K562 (cell line): ENCODE data around the gene NRF1. TPM values are rescaled to one million over a fixed set of nuclear protein-coding genes. Genes with fewer than 3 reads are reported as not detected.

ENCODE experiments used
- ARID1B ChIP-seq: fragments of 450-650 bp; IDR thresholded peaks from 2 replicates; pipeline ENCODE4 v1.6.1; 2016; ENCODE audit warnings: antibody characterized with exemption, mild to moderate bottlenecking, inconsistent platforms
- ARNT ChIP-seq, 2 experiments: fragments of 450-650 bp; IDR thresholded peaks; 2 replicates each; pipeline ENCODE4 v1.6.1; 2016; ENCODE audit warnings: mild to moderate bottlenecking in 1 of 2
- CXXC5 ChIP-seq: fragments of 250-450 bp; sonication (Bioruptor Pico); IDR thresholded peaks from 2 replicates; pipeline ENCODE4 v1.8.0; 2022; ENCODE audit warnings: inconsistent platforms, mild to moderate bottlenecking, moderate library complexity
- HDAC2 ChIP-seq: fragments of 450-650 bp; IDR thresholded peaks from 2 replicates; pipeline ENCODE4 v1.6.1; 2016; ENCODE audit warnings: mild to moderate bottlenecking
- HDAC3 ChIP-seq: fragments of 450-650 bp; IDR thresholded peaks from 2 replicates; pipeline ENCODE4 v1.6.1; 2018; ENCODE audit warnings: borderline replicate concordance, mild to moderate bottlenecking, moderate library complexity; ENCODE audit not compliant: partially characterized antibody
- KAT8 ChIP-seq: fragments of 450-650 bp; IDR thresholded peaks from 2 replicates; pipeline ENCODE4 v1.6.1; 2016; ENCODE audit warnings: low read depth, mild to moderate bottlenecking
- KHSRP ChIP-seq: fragments of 450-650 bp; IDR thresholded peaks from 2 replicates; pipeline ENCODE4 v1.6.1; 2017
- NFYB ChIP-seq: IDR thresholded peaks from 2 replicates; pipeline ENCODE4 v1.6.1; 2011; ENCODE audit warnings: mild to moderate bottlenecking, moderate library complexity; ENCODE audit not compliant: insufficient read length; ENCODE audit errors: extremely low read depth
- PHF21A ChIP-seq: fragments of 450-650 bp; IDR thresholded peaks from 2 replicates; pipeline ENCODE4 v1.6.1; 2017; ENCODE audit warnings: low read depth, borderline replicate concordance
- POLR2AphosphoS5 ChIP-seq: IDR thresholded peaks from 2 replicates; pipeline ENCODE4 v1.6.1; 2011; ENCODE audit warnings: mild to moderate bottlenecking, low read depth, low read length, moderate library complexity; ENCODE audit not compliant: control insufficient read depth, insufficient read depth
- RBFOX2 ChIP-seq: fragments of 200-400 bp; formaldehyde crosslinking; IDR thresholded peaks from 2 replicates; pipeline ENCODE4 v1.6.1; 2017; ENCODE audit warnings: low read depth, mild to moderate bottlenecking, low read length, moderate library complexity
- SAFB ChIP-seq: fragments of 200-400 bp; formaldehyde crosslinking; IDR thresholded peaks from 2 replicates; pipeline ENCODE4 v1.6.1; 2017; ENCODE audit warnings: low read depth, low read length, borderline replicate concordance
- SAFB2 ChIP-seq: fragments of 200-400 bp; formaldehyde crosslinking; IDR thresholded peaks from 2 replicates; pipeline ENCODE4 v1.6.1; 2018; ENCODE audit warnings: borderline replicate concordance, low read length, low read depth, moderate library complexity; ENCODE audit not compliant: severe bottlenecking
- SMC3 ChIP-seq: conservative IDR thresholded peaks from 2 replicates; pipeline ENCODE4 v1.6.1; 2011; ENCODE audit warnings: low read depth, low read length, improper control_type of control experiment; ENCODE audit not compliant: insufficient read depth
- SNRNP70 ChIP-seq: fragments of 200-400 bp; formaldehyde crosslinking; optimal IDR thresholded peaks from 2 replicates; pipeline ENCODE3; 2017; ENCODE audit warnings: low read depth, low read length
- TAL1 ChIP-seq: fragments of 450-650 bp; IDR thresholded peaks from 2 replicates; pipeline ENCODE4 v1.6.1; 2016; ENCODE audit warnings: mild to moderate bottlenecking
- TARDBP ChIP-seq: fragments of 450-650 bp; IDR thresholded peaks from 2 replicates; pipeline ENCODE4 v1.6.1; 2016
- TEAD4 ChIP-seq, 2 experiments: sonication (generic) in 1 of 2; formaldehyde crosslinking in 1 of 2; IDR thresholded peaks; 2 replicates each; pipeline versions ENCODE4 v1.6.1 to v1.8.0; 2012 to 2022; ENCODE audit warnings: borderline replicate concordance in 1 of 2, inconsistent platforms in 1 of 2, low read length in 1 of 2, mild to moderate bottlenecking in 1 of 2, missing genetic modification reagents in 1 of 2
- TOE1 ChIP-seq, 2 experiments: fragments of 450-650 bp in 1 of 2; sonication (generic) in 1 of 2; formaldehyde crosslinking in 1 of 2; IDR thresholded peaks; 2 replicates each; pipeline versions ENCODE4 v1.7.1 to v1.8.0; 2016 to 2022; ENCODE audit warnings: borderline replicate concordance in 2 of 2, mild to moderate bottlenecking in 2 of 2, antibody characterized with exemption in 1 of 2, inconsistent platforms in 1 of 2, low read depth in 1 of 2, missing genetic modification reagents in 1 of 2, moderate library complexity in 1 of 2
- ZNF124 ChIP-seq: sonication (generic); formaldehyde crosslinking; IDR thresholded peaks from 2 replicates; pipeline ENCODE4 v1.8.1; 2022; ENCODE audit warnings: missing genetic modification reagents
- ZNF274 ChIP-seq: IDR thresholded peaks from 2 replicates; pipeline ENCODE4 v1.6.1; 2011; ENCODE audit warnings: low read depth, mild to moderate bottlenecking, low read length, moderate library complexity, borderline replicate concordance
- ZNF589 ChIP-seq: fragments of 200-800 bp; sonication (Bioruptor generic); IDR thresholded peaks from 2 replicates; pipeline ENCODE4 v1.6.1; 2016; ENCODE audit warnings: low read depth, missing genetic modification characterization, missing compliant biosample characterization
- ZNF717 ChIP-seq: fragments of 250-450 bp; sonication (Bioruptor Pico); IDR thresholded peaks from 2 replicates; pipeline ENCODE4 v1.5.0; 2021
- polyA plus RNA-seq, 8 experiments: library from polyadenylated mRNA; depleted of rRNA in 4 of 8; stranded (reverse) in 5 of 8; unstranded in 3 of 8; fragments of >200 nt; fragmentation: Nextera tagmentation in 2 of 8; fragmentation: Illumina TruSeq in 1 of 8; extraction: Ambion mirVana in 2 of 8; extraction: Trizol in 1 of 8; gene quantifications; 2 replicates each; pipeline versions ENCODE4 v1.2.1 to v1.2.3, GENCODE V29; 2011 to 2014; ENCODE audit warnings: inconsistent platforms in 1 of 8, missing spikeins in 1 of 8
- total RNA-seq, 7 experiments: library from RNA; depleted of rRNA in 6 of 7; stranded (reverse); fragments of >200 nt in 6 of 7; fragmentation: Illumina TruSeq in 2 of 7; extraction: Trizol in 2 of 7; gene quantifications; 2 replicates each; pipeline versions ENCODE4 v1.2.1 to v1.2.3, GENCODE V29; 2011 to 2021; ENCODE audit warnings: low replicate concordance in 1 of 7
- TF ChIP-seq, protein P1 (sequence below): fragments of 450-650 bp; IDR thresholded peaks from 2 replicates; pipeline ENCODE4 v1.6.1; 2018; ENCODE audit not compliant: partially characterized antibody

NRF1 gene
- total and polyA plus RNA-seq, 9 of the 15 experiments (the other 6 are each of a cell fraction or from before 2014, with no cell fraction given): 8.6 to 28.8 (median 20.3) TPM

DNA sequence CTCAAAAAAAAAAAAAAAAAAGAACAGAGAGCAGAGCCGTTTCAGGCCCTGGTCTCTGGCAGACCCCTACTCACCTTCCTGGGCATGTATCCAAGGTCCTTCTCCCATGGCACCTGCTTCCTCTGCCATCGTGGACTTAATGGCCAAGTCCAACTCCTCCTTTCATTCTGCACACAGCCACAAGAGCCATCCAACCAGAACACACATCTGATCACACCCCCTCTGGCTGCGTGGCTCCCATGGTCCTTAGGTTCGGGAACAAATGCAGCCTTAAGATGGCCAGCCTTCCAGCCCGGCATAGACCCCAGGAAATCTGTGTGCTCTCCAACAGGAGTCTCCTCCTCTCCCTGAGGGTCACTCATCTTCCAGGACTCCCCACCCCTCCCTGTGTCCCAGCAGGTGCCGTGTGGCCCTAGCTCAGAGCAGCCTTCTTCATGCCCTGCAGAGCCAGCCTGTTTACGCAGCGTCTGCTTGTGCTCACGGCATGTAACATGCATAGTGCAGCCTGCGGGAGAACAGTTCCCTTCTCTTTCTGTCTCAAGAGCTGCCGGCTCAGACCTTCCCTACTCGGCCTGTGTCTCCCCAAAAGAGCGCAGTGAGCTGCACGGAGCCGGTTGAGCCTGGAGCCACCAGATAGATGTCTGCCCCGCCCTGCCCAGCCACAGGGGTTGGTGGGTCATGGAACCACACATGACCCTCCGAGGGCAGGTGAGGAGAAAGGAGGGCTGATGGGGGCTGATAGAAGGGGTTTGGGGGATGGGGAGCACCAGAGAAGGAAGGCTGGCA is 157.3 kb downstream of the NRF1 start (continued):
- TF ChIP-seq SAFB2 (no peak), RBFOX2 (peak; percentile 77), ARNT (IDR thresholded peaks at IDR 0.05) (peak in 1 of 2 experiments; percentile 53; a peak in 1 of 4 replicates), TOE1 (IDR thresholded peaks at IDR 0.05; ENCODE audit: borderline replicate concordance) (no peak), TOE1 (CRISPR knock-in tag; IDR thresholded peaks at IDR 0.05; ENCODE audit: borderline replicate concordance, low read depth) (no peak), PHF21A (no peak), ZNF124 (CRISPR knock-in tag) (no peak), ARID1B (peak; percentile 93), SNRNP70 (no peak), TAL1 (peak; percentile 92), SMC3 (0 out of 2 replicates have a peak, but pooled peaks have one; percentile 3), TEAD4 (IDR thresholded peaks at IDR 0.05; ENCODE audit: low read length) (peak; percentile 92), TEAD4 (CRISPR knock-in tag; IDR thresholded peaks at IDR 0.05; ENCODE audit: borderline replicate concordance) (no peak), SAFB (no peak), POLR2AphosphoS5 (peak; percentile 98), HDAC3 (no peak), ZNF274 (no peak), ZNF589 (peak; percentile 12; the same call in 1 of the 2 replicates), KHSRP (no peak), HDAC2 (no peak; the same call in 1 of the 2 replicates), CXXC5 (CRISPR knock-in tag) (peak; percentile 37; the same call in 1 of the 2 replicates), KAT8 (no peak), ZNF717 (no peak), NFYB (no peak), TARDBP (0 out of 2 replicates have a peak, but pooled peaks have one; percentile 17)
- TF ChIP-seq, protein P1, sequence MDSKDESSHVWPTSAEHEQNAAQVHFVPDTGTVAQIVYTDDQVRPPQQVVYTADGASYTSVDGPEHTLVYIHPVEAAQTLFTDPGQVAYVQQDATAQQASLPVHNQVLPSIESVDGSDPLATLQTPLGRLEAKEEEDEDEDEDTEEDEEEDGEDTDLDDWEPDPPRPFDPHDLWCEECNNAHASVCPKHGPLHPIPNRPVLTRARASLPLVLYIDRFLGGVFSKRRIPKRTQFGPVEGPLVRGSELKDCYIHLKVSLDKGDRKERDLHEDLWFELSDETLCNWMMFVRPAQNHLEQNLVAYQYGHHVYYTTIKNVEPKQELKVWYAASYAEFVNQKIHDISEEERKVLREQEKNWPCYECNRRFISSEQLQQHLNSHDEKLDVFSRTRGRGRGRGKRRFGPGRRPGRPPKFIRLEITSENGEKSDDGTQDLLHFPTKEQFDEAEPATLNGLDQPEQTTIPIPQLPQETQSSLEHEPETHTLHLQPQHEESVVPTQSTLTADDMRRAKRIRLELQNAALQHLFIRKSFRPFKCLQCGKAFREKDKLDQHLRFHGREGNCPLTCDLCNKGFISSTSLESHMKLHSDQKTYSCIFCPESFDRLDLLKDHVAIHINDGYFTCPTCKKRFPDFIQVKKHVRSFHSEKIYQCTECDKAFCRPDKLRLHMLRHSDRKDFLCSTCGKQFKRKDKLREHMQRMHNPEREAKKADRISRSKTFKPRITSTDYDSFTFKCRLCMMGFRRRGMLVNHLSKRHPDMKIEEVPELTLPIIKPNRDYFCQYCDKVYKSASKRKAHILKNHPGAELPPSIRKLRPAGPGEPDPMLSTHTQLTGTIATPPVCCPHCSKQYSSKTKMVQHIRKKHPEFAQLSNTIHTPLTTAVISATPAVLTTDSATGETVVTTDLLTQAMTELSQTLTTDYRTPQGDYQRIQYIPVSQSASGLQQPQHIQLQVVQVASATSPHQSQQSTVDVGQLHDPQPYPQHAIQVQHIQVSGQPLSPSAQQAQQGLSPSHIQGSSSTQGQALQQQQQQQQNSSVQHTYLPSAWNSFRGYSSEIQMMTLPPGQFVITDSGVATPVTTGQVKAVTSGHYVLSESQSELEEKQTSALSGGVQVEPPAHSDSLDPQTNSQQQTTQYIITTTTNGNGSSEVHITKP: no peak
